HL-60 (cell line): ENCODE results near the gene CHRDL1.

ENCODE experiments used
- CTCF ChIP-seq: IDR thresholded peaks from one replicate; pipeline ENCODE4 v1.5.1; 2011; ENCODE audit warnings: low read length, control low read depth, inconsistent platforms; ENCODE audit not compliant: insufficient read depth
- POLR2AphosphoS5 ChIP-seq: IDR thresholded peaks from 2 replicates; pipeline ENCODE4 v1.6.1; 2012; ENCODE audit warnings: low read depth
- SPI1 ChIP-seq: IDR thresholded peaks from 2 replicates; pipeline ENCODE4 v1.6.1; 2012; ENCODE audit warnings: low read depth, mild to moderate bottlenecking, borderline replicate concordance

DNA sequence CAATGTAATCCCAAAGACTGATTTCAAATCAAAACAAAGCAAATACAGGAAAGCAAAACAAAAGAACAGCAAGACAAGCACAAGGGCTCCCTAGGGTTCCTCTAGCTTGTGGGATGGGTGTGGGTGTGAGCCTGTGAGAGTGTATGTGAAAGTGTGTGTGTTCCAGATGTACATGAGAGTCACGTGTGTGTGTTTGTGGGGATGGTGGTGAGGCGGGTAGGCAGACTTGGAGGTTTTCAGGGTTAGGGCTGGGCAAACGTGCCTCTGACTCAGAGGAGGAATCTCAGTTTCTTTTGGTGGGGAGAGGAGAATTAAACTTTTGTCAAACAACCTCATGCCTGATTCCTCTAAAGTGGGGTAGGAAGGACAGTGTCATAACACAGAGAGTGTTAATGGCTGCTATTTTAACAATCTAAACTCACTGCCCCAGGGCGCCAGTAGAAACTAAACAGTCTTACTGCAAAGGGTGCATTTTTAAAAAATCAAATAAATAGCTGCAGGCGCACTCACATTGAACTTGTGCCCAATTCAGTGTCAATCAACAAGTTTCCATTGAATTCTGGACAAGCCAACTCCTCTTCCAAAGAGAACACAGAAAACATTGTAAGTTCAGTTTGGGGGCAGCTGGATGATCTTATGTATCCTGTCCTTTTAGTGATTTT is 51.8 kb downstream of the CHRDL1 start:
- TF ChIP-seq CTCF (no peak), POLR2AphosphoS5 (no peak), SPI1 (no peak)
